ENCODE measurements around the gene MEF2C.

The MEF2C gene

DNA sequence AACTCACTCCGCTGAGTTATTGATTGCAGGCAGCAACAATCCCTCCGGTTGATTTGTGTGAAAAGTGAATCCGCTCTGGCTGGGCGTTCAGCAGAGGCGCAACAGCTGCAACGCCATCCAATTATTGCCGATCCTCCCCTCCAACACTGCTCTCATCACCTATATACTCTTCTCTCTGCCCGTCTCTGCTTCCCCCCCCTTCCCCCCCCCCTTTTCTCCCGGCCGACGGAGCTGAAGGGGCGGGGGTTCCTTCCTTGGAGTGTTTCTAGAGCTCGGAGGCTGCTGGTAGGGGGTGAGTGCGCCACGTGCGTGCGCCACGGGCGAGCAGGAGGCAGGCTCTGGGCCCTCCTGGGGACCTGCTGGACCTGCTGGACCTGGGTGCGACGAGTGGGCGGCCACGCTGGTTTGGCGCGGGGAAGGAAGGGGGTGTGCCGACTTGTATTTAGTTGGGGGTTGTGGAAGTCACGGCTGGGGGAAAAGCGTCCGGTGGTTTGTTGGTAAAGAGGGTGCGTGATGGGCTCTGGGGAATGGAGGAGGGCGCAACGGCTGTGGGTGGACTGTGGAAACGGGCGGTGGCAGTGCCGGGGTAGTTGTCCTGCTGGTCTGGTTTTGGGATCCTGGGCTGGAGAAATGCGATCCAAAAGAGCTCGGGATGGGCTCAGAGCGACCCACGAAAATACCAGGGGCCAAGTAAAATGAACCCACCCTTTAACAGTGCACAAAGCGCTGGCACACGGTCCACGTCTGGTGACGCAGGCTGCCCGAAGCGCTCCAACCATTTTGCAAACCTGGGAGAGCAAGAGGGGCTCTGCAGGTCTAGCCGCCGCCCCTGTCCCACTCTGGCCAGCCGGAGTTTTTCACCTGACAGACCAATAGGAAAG is 6.4 kb upstream of the MEF2C start:
- intact Hi-C loops (cut with DNase I) = loop anchor here (10.0 kb wide), 1 partner anchor 155 kb away; no protein-coding TSS in a partner anchor
- peak; percentile 37 to 95 (median 70) for DNase-seq

DNA sequence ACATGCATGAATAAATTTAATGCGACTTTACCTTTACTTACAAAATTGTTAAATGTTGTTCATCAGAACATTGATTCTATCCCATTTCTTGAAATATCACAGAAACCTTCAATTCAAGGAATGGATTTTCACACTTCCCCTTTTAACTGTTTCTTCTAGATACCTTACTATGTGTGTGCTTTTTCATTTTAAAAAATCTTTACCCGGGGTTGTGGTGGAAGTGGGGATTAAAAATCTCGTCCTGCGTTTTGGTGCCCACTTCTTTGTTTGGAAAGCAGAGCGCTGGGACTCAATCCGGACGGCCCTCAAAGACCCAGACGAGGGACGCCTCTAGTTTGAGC is 5.8 kb upstream of the MEF2C start:
- DNase-seq = no peak
- intact Hi-C loops (cut with DNase I) = loop anchor here (10.0 kb wide), 1 partner anchor 154 kb away; no protein-coding TSS in a partner anchor

GRCh38 chr5:88888291-88888690 is 5.3 kb upstream of the MEF2C start:
- intact Hi-C loops (cut with DNase I) = loop anchor here (10.0 kb wide), 1 partner anchor 153 kb away; no protein-coding TSS in a partner anchor
- DNase-seq = no peak

- intact Hi-C loops (cut with DNase I) = loop anchor here (10.0 kb wide), 1 partner anchor 153 kb away; no protein-coding TSS in a partner anchor
- no peak for DNase-seq
Measured at GRCh38 chr5:88887342-88887741, 4.4 kb upstream of the MEF2C start.

- intact Hi-C loops (cut with DNase I) = loop anchor here (10.0 kb wide), 1 partner anchor 152 kb away; no protein-coding TSS in a partner anchor
- peak in 3 of 10 donors; percentile 58 to 72 (median 66) for DNase-seq
Measured at GRCh38 chr5:88886746-88887341, 3.9 kb upstream of the MEF2C start.

GRCh38 chr5:88886252-88886651 is 3.3 kb upstream of the MEF2C start:
- DNase-seq = no peak
- intact Hi-C loops (cut with DNase I) = loop anchor here (10.0 kb wide), 1 partner anchor 151 kb away; no protein-coding TSS in a partner anchor

DNA sequence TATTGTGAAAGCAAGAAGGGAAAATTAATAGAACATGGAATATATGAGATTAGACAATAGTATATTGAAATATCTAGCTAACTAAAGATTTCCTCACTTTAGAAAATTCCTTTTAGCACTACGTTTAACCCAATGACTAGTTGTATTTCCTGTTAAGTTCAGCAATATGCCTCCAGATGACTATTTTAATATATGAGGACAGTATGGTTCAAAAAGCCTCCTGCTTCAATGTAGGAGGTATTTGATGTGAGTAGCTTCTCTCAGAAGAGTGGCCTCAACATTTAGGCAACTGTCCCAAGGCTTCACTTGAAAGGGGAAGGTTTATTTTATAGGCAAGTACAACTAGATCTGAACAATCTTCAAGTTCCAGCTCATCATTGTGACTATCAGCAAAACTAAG is 2.0 kb upstream of the MEF2C start:
- intact Hi-C loops (cut with DNase I) = loop anchor here (10.0 kb wide), 1 partner anchor 150 kb away; no protein-coding TSS in a partner anchor
- no peak for DNase-seq

DNA sequence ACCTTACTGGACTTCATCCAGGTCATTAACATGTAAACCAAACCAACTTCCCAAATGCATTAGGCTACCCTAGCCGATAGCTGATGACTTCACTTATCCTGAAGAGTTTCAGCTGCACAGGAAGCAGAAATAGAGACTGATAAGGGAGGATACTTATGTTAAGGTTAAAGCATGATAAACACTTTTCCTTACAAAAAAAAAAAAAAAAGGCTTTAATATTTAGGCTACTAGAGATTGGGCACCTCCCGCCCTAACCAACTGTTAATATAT is 1.6 kb upstream of the MEF2C start:
- intact Hi-C loops (cut with DNase I) = loop anchor here (10.0 kb wide), 1 partner anchor 150 kb away; no protein-coding TSS in a partner anchor
- DNase-seq = no peak

DNA sequence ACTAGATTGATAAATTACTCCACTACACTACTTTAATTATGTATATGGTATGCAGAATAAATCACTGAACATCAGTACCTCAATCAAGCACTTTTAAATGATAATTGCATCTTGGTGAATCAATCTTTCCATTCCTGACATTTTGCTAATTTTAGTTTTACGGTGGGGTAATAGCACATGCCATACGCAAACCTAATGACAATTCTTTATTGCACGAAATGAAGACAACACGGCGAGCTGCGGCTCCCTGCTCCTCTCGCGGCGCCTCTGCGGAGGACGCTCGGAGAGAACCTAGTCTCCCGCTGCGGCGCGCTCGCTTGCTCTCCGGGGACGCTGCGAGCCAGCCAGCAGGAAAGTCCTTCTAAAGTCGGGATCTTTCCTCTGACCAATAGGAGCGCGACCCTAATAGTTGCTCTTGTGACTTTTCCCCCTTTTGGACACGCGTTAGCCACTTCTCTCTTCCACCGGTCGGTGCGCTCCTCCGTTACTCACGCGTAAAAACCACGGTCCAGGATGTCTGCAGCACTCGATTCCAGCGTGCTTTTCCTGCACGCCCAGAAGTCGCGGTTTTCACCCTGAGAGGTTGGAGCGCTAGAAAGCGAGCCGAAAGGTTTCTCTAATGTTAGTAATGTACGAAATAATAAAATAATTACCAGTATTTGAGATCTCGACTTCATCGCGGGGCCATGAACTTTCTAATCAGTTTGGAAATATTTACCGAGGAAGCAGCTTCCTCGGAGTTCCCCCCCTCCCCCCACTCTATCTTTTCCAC is 1.0 kb upstream of the MEF2C start:
- intact Hi-C loops (cut with DNase I) = loop anchor here (10.0 kb wide), 1 partner anchor 149 kb away; no protein-coding TSS in a partner anchor

DNA sequence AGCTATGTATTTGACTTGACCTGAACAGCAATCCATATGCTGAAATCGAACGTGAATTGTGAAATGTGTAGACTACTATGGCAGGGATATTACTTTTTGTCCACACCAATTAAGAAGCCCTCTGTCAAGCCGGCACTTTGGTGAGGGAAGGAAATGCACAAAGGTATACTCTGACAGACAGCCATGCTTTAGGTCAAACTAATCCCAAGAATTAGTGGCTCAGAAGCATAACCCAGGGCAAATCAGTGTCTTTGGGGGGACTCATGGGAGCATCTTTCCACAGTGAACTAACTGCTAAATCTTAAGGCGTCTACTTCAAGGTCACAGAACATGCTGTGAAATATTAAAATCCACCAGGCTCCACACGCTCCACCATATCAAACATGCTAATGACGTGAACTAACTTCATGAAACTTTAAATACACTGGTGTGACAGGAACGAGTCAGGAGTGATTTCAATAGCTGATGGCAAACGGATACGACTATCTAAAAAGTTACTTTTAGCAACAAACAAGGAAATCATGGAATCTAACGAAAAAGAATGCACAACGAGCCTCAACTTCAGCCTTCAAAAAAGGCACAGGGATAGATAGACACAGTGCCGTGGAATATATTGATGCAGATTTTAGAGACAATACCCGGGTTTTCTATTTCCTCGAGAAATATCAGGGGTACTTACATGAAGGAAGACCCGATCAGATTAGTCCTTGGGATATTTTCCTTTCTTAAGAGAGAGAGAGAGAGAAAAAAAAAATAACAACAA is 527 bp downstream of the MEF2C start:
- no peak for DNase-seq
- intact Hi-C loops (cut with DNase I) = loop anchor here (10.0 kb wide), 1 partner anchor 148 kb away; no protein-coding TSS in a partner anchor

More for the DNA sequence above, 1.0 kb upstream of the MEF2C start:
- peak; percentile 32 to 90 (median 48) for DNase-seq

- DNase-seq = no peak
- intact Hi-C loops (cut with DNase I) = loop anchor here (10.0 kb wide), 1 partner anchor 147 kb away; no protein-coding TSS in a partner anchor
Measured at GRCh38 chr5:88881571-88881971, 1.4 kb downstream of the MEF2C start.

DNA sequence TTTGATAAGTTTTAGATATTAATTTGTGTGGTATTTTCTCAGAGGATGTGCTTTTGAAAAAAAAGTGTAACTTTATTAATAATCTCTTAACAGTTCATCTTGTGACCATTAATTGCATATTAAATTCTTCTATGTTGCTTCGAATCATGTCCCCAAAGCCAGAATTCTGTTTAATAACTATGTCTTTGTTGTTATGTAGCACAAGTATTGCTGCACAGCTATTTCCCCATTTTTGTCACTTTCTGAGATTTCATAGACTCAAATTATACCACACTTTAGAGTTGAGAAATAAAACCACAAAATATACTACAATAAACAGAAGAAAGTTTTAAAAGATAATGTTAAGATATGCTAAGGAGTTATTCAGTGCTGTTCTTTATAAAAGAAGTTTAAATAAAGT is 2.8 kb downstream of the MEF2C start:
- intact Hi-C loops (cut with DNase I) = loop anchor here (10.0 kb wide), 1 partner anchor 145 kb away; no protein-coding TSS in a partner anchor
- no peak for DNase-seq

GRCh38 chr5:88879724-88880123 is 3.3 kb downstream of the MEF2C start:
- intact Hi-C loops (cut with DNase I) = loop anchor here (5.0 to 10.0 kb wide), 3 partner anchors 42 to 1095 kb away; no protein-coding TSS in a partner anchor
- DNase-seq = no peak

GRCh38 chr5:88878976-88879375 is 4.0 kb downstream of the MEF2C start:
- intact Hi-C loops (cut with DNase I) = loop anchor here (5.0 to 10.0 kb wide), 2 partner anchors 42 to 1094 kb away; no protein-coding TSS in a partner anchor
- DNase-seq = no peak

- no peak for DNase-seq
- intact Hi-C loops (cut with DNase I) = loop anchor here (5.0 to 10.0 kb wide), 2 partner anchors 41 to 1093 kb away; no protein-coding TSS in a partner anchor
Measured at GRCh38 chr5:88877826-88878225, 5.2 kb downstream of the MEF2C start.

GRCh38 chr5:88876714-88877113 is 6.3 kb downstream of the MEF2C start:
- no peak for DNase-seq
- intact Hi-C loops (cut with DNase I) = loop anchor here (5.0 to 10.0 kb wide), 2 partner anchors 39 to 1092 kb away; no protein-coding TSS in a partner anchor

GRCh38 chr5:88875341-88876234 is 7.4 kb downstream of the MEF2C start:
- intact Hi-C loops (cut with DNase I) = loop anchor here (5.0 to 10.0 kb wide), 2 partner anchors 38 to 1091 kb away; no protein-coding TSS in a partner anchor
- no peak for DNase-seq

DNA sequence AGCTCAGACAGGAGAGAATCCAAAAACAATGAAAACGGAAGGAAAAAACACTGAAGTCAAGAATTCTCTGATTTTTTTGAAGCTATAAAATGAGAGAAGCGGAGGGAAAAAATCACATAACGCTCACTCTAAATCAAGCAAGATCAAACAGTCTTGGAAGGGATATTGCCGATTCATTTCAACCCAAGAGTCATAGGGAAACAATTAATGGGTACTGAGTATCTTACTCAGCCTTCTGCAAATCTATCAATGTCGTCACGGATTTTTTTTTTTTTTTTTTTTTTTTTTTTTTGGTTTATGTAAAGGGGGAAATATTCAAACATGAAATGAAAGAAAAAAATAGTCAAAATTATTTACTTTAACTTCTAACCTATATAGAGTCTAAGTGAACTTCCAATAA is 9.5 kb downstream of the MEF2C start:
- intact Hi-C loops (cut with DNase I) = loop anchor here (10.0 kb wide), 1 partner anchor 1089 kb away; no protein-coding TSS in a partner anchor
- no peak for DNase-seq
